H1 (cell line): ENCODE results near the gene GPR176. TPM values are rescaled to one million over a fixed set of nuclear protein-coding genes. Genes with fewer than 3 reads are reported as not detected.

Source experiments
- FOSL1 ChIP-seq: IDR thresholded peaks from 2 replicates; pipeline ENCODE4 v1.6.1; 2011; ENCODE audit warnings: mild to moderate bottlenecking, low read depth, low read length, moderate library complexity; ENCODE audit not compliant: insufficient read depth
- RAD21 ChIP-seq, 2 experiments: IDR thresholded peaks in 1 of 2; conservative IDR thresholded peaks in 1 of 2; 2 replicates each; pipeline ENCODE4 v1.6.1; 2011; ENCODE audit warnings: low read depth in 2 of 2, low read length in 2 of 2, improper control_type of control experiment in 1 of 2, inconsistent platforms in 1 of 2, mild to moderate bottlenecking in 1 of 2, moderate library complexity in 1 of 2
- SIRT6 ChIP-seq: IDR thresholded peaks from one replicate; pipeline ENCODE4 v1.7.1; 2012; ENCODE audit warnings: low read length, inconsistent platforms
- SP1 ChIP-seq: IDR thresholded peaks from 2 replicates; pipeline ENCODE4 v1.6.1; 2011; ENCODE audit warnings: low read depth, low read length
- SP4 ChIP-seq: IDR thresholded peaks from 2 replicates; pipeline ENCODE4 v1.6.1; 2012; ENCODE audit warnings: low read length, inconsistent platforms
- TCF12 ChIP-seq: IDR thresholded peaks from 2 replicates; pipeline ENCODE4 v1.6.1; 2011; ENCODE audit warnings: low read depth, mild to moderate bottlenecking, low read length
- polyA plus RNA-seq, 7 experiments: library from polyadenylated mRNA; depleted of rRNA in 3 of 7; stranded (reverse) in 5 of 7; unstranded in 2 of 7; fragments of >200 nt in 5 of 7; fragments of 200-250 nt in 2 of 7; gene quantifications; 1 replicate in 5 of 7; 2 replicates in 1 of 7; 4 replicates in 1 of 7; pipeline versions ENCODE4 v1.2.1 to v1.2.3, GENCODE V29; 2011 to 2013; ENCODE audit warnings: missing spikeins in 2 of 7, mixed read lengths in 2 of 7
- total RNA-seq: library from RNA; stranded (reverse); fragmentation: NEBNext Ultra II Directional; extraction: Animal tissue kit (Norgen Biotek cat#: 25700); gene quantifications from 2 replicates; pipeline ENCODE4 v1.2.1, GENCODE V29; 2021
- TF ChIP-seq, protein P1 (sequence below): fragments of 300-600 bp; sonication (generic); IDR thresholded peaks from 2 replicates; pipeline ENCODE4 v1.7.1; 2012; ENCODE audit warnings: low read length, moderate library complexity, mild to moderate bottlenecking, inconsistent platforms; ENCODE audit not compliant: insufficient replicate concordance

Gene GPR176
- total and polyA plus RNA-seq, 2 of the 8 experiments (the other 6 are each of a cell fraction or from before 2014, with no cell fraction given): 190 to 281 TPM

DNA sequence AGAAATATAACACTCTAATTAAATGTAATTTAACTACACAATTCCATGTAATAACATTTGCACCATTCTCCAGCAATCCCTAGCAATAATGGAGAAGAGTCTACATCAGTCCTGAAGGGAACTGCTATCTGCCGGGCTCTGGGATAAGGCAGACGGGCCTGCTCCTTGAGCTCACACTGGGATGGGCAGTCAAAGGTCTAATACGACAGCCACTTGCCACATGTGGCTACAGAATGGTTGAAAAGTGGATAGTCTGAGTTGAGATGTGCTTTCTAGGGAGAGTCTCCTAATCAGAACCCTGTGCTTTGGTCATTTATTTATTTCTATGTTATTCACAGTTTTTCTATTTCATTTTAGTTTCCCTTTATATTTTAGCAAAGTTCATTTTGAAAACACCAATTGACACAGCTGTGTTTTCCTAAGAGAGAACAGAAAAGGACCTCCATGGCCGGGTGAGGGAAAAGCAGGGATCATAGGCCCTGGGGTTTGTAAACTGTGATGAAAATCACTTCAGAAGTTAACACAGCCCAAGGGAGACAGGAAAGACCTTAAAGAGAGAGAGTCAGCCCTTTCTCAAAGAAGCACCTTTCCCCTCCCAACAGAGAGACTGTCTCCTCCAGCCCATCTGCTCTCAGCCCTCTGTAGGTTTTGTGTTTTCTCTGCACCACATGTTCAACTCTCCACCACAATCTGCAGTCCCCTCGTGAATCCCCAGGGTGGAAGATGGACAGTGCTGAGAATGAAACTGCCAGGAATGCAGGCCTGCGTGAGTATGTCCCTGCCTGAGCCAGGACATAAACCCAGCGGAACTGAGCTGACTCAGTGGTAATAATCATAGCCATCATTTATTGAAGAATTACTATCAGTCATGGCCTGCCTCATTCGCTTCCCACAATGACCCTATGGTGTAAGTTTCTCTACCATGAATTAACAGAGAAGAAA, 149.0 kb downstream of the GPR176 start (continued):
- TF ChIP-seq, protein P1, sequence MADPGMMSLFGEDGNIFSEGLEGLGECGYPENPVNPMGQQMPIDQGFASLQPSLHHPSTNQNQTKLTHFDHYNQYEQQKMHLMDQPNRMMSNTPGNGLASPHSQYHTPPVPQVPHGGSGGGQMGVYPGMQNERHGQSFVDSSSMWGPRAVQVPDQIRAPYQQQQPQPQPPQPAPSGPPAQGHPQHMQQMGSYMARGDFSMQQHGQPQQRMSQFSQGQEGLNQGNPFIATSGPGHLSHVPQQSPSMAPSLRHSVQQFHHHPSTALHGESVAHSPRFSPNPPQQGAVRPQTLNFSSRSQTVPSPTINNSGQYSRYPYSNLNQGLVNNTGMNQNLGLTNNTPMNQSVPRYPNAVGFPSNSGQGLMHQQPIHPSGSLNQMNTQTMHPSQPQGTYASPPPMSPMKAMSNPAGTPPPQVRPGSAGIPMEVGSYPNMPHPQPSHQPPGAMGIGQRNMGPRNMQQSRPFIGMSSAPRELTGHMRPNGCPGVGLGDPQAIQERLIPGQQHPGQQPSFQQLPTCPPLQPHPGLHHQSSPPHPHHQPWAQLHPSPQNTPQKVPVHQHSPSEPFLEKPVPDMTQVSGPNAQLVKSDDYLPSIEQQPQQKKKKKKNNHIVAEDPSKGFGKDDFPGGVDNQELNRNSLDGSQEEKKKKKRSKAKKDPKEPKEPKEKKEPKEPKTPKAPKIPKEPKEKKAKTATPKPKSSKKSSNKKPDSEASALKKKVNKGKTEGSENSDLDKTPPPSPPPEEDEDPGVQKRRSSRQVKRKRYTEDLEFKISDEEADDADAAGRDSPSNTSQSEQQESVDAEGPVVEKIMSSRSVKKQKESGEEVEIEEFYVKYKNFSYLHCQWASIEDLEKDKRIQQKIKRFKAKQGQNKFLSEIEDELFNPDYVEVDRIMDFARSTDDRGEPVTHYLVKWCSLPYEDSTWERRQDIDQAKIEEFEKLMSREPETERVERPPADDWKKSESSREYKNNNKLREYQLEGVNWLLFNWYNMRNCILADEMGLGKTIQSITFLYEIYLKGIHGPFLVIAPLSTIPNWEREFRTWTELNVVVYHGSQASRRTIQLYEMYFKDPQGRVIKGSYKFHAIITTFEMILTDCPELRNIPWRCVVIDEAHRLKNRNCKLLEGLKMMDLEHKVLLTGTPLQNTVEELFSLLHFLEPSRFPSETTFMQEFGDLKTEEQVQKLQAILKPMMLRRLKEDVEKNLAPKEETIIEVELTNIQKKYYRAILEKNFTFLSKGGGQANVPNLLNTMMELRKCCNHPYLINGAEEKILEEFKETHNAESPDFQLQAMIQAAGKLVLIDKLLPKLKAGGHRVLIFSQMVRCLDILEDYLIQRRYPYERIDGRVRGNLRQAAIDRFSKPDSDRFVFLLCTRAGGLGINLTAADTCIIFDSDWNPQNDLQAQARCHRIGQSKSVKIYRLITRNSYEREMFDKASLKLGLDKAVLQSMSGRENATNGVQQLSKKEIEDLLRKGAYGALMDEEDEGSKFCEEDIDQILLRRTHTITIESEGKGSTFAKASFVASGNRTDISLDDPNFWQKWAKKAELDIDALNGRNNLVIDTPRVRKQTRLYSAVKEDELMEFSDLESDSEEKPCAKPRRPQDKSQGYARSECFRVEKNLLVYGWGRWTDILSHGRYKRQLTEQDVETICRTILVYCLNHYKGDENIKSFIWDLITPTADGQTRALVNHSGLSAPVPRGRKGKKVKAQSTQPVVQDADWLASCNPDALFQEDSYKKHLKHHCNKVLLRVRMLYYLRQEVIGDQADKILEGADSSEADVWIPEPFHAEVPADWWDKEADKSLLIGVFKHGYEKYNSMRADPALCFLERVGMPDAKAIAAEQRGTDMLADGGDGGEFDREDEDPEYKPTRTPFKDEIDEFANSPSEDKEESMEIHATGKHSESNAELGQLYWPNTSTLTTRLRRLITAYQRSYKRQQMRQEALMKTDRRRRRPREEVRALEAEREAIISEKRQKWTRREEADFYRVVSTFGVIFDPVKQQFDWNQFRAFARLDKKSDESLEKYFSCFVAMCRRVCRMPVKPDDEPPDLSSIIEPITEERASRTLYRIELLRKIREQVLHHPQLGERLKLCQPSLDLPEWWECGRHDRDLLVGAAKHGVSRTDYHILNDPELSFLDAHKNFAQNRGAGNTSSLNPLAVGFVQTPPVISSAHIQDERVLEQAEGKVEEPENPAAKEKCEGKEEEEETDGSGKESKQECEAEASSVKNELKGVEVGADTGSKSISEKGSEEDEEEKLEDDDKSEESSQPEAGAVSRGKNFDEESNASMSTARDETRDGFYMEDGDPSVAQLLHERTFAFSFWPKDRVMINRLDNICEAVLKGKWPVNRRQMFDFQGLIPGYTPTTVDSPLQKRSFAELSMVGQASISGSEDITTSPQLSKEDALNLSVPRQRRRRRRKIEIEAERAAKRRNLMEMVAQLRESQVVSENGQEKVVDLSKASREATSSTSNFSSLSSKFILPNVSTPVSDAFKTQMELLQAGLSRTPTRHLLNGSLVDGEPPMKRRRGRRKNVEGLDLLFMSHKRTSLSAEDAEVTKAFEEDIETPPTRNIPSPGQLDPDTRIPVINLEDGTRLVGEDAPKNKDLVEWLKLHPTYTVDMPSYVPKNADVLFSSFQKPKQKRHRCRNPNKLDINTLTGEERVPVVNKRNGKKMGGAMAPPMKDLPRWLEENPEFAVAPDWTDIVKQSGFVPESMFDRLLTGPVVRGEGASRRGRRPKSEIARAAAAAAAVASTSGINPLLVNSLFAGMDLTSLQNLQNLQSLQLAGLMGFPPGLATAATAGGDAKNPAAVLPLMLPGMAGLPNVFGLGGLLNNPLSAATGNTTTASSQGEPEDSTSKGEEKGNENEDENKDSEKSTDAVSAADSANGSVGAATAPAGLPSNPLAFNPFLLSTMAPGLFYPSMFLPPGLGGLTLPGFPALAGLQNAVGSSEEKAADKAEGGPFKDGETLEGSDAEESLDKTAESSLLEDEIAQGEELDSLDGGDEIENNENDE: no peak
- no peak for TF ChIP-seq SIRT6
- TF ChIP-seq FOSL1: no peak
- no peak for TF ChIP-seq TCF12
- no peak for TF ChIP-seq RAD21 (IDR thresholded peaks at IDR 0.05 in 1 of 2, conservative IDR thresholded peaks at IDR 0.05 in 1 of 2; ENCODE audit: low read depth in 2 of 2, low read length in 2 of 2)
- TF ChIP-seq SP4: no peak
- no peak for TF ChIP-seq SP1
